GM21528 (cell line): ENCODE measurements around the gene SRP68.

Experiments
- ATAC-seq: cut with Tn5 transposase; IDR thresholded peaks from one replicate; pipeline ENCODE4 v1.9.1; 2021; ENCODE audit warnings: mild to moderate bottlenecking, moderate library complexity; ENCODE audit not compliant: unreplicated experiment, low FRiP score

SRP68 gene

DNA sequence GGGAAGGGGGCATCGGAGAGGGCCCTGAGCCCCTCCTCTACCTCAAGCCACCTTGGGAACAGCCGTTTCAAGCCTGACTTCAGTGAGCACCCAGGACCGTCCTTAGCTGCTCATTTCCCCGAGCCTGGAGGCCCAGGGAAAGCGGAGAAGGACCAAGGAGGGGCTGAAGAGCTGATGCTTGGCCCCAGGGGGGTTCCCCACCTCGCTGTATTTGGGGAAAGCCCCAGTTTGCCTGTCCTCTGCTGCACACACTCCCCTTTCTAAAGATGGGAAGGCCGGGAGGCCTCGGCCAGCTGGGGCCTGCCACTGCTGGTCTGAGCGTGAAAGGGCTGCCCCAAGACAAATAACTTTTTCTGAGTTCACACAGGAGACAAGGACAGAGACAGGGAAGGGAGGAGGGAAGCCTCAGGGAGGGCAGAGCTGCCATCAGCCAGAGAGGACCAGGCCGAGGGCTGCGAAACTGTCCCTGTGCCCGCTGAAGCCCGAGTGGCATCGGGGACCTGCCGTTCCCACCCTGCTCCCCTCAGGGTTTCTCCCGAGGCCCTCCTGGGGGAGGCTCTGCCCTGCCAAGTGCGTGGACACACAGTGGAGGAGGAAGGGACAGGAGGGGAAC is 18.3 kb upstream of the SRP68 start:
- ATAC-seq: no peak

DNA sequence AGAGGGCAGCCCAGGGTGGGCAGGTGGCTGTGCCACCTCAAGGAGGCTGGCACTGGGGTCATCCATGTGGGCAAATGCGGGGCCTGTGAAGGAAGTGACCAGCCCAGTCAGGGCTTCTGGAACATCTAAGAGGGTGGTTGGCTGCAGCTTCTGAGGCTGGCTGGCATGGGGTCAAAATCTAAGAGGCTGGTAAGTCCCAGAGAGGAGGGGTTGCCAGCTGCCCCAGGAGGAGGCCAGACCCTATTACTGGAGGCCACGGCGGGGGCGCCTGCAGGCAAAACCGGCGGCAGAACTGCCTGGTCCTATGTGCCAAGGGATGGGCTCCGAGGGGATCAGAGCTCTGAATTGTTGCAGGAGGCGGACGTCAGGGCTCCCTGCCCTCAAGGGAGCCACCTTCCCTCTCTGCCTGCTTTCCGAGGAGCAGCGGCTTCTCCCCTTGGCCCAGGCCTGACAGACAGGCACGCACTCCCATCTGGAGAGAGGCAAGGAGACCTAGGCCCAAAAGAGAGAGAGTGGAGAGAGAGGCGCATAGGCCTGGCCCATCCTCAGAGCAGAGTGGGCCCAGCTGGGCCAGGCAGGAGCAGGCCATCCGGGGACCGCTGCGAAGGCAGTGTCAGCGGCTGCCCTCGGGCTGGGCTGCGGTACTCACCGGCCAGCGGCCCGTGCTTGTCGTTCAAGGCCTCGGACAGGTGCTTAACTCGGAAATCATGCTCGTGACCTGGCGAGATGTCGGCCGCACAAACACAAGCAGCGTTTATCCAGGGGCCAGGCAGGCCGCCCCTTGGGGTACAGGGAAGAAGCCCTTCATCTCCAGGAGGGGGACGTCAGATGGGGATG is 17.6 kb upstream of the SRP68 start:
- ATAC-seq: no peak

- no peak for ATAC-seq
Measured at GRCh38 chr17:76088868-76089576, 16.7 kb upstream of the SRP68 start.

GRCh38 chr17:76088041-76088867 is 15.9 kb upstream of the SRP68 start:
- no peak for ATAC-seq

- ATAC-seq: no peak
Measured at GRCh38 chr17:76087531-76087930, 15.2 kb upstream of the SRP68 start.

- ATAC-seq: no peak
Measured at GRCh38 chr17:76086384-76086783, 14.1 kb upstream of the SRP68 start.

- ATAC-seq: no peak
Measured at GRCh38 chr17:76085731-76086366, 13.5 kb upstream of the SRP68 start.

- ATAC-seq: no peak
Measured at GRCh38 chr17:76085066-76085730, 12.9 kb upstream of the SRP68 start.

- no peak for ATAC-seq
Measured at GRCh38 chr17:76083536-76084182, 11.3 kb upstream of the SRP68 start.

DNA sequence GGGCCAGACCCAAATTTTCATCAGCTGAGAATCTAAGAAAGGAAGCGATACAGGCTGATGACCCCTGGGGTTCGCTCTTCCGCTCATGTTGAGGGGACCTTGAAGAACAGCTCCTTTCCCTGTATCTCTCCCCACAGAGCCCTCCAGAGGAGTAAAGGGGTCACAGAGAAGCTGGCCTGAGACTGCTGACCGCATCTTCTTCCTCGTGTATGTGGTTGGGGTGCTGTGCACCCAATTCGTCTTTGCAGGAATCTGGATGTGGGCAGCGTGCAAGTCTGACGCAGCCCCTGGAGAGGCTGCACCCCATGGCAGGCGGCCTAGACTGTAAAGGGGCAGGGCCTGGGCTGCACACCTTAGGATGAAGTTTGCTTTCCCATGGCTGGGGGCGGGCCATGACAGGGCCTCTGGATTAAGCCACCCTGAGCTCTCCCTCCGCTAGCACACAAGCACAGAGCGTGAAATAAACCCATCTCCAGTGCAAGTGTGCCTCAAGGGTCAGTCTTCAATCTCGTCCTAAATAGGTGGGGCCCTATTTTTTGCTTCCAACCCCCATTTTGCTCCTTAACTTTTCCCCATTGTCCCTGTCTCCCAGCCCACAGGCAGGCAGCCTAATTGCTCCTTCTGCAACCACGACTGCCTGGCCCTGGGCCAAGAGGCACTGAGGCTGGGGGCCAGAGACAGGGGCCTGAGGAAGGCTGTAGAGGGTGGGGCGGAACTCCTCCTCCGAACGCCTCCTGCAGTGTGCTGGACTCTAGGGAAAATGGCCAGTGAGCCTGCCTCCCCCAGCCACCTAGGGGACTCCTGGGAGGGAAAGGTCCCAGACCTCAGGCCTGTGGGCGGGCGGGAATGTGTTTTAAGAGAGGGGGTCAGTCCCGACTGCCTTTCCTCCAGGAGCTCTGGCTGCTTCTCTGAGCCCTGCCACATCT is 10.3 kb upstream of the SRP68 start:
- ATAC-seq: no peak

DNA sequence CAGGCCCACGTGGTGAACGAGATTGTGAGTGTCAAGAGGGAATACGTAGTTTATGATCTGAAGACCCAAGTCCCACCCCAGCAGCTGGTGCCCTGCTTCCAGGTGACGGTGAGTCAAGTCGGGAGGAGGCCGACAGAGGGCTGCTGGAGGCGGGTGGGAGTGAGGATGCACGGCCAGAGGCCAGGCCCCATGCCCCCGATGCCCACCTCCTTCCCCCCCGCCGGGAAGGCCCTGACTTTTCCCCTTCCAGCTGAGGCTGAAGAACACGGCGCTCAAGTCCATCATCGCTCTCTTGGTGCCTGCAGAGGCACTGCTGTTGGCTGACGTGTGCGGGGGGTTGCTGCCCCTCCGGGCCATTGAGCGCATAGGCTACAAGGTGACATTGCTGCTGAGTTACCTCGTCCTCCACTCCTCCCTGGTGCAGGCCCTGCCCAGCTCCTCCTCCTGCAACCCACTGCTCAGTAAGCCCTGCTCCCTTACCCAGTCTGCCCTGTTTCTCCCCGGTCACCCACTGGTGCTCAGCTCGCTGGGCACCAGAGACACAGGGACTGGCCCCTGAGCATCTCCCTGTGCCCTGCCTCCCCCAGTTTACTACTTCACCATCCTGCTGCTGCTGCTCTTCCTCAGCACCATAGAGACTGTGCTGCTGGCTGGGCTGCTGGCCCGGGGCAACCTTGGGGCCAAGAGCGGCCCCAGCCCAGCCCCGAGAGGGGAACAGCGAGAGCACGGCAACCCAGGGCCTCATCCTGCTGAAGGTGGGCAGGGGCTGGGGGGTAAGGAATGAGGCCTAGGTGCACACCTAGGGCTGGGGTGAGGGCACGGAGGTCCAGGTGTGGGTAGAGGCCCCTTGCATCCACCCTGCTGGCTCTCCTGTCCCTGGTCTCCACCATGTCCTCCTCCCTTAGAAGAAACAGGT is 9.2 kb upstream of the SRP68 start:
- ATAC-seq: no peak

GRCh38 chr17:76080768-76081287 is 8.5 kb upstream of the SRP68 start:
- no peak for ATAC-seq

DNA sequence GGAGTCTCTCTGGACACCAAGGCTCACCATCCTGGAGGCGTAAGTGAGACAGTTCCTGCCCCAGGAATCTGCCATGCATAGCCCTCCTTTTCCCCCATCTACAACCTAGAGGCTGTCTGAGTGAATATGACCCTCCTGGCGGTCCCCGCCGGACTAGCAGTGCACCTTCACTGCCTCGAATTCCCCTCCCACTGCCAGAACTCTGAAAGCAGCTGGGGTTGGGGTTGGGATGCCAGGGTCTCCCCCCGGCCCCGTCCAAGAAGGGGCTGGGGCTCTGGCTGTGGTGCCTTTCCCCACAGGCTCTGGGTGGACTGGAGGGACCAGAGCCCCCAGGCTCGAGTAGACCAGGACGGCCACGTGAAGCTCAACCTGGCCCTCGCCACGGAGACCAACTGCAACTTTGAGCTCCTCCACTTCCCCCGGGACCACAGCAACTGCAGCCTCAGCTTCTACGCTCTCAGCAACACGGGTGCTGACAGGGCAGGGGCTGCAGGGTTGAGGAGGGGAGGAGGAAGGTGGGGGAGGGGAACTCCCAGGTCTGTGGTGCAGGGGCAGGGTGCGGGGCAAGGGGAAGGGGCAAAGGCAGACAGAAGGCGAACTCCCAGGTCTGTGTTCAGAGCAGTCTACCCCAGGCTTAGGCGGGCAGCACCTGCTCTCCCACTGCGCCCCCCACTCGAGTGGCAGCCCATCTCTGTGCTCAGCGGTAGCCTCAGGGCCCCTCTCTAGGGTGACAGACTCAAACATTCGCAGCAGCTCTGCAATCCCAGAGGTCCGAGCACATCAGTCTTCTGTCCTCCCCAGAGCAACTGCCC is 7.8 kb upstream of the SRP68 start:
- no peak for ATAC-seq

DNA sequence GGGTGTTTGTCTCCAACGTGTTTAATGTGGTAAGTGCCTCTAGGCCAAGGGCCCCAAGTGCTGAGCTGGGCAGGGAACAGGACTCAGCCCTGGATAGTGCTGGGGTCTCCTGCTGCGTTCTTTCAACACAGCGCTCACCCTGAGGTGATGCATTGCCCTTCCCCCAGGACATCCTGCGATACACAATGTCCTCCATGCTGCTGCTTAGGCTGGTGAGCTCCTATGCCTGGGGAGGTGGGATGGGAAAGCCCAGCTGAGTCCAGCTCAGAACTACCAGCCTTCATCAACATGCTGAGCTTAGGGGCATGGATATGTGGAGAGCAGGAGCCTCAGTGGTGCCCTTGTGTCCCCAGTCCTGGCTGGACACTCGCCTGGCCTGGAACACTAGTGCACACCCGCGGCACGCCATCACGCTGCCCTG is 7.2 kb upstream of the SRP68 start:
- no peak for ATAC-seq

DNA sequence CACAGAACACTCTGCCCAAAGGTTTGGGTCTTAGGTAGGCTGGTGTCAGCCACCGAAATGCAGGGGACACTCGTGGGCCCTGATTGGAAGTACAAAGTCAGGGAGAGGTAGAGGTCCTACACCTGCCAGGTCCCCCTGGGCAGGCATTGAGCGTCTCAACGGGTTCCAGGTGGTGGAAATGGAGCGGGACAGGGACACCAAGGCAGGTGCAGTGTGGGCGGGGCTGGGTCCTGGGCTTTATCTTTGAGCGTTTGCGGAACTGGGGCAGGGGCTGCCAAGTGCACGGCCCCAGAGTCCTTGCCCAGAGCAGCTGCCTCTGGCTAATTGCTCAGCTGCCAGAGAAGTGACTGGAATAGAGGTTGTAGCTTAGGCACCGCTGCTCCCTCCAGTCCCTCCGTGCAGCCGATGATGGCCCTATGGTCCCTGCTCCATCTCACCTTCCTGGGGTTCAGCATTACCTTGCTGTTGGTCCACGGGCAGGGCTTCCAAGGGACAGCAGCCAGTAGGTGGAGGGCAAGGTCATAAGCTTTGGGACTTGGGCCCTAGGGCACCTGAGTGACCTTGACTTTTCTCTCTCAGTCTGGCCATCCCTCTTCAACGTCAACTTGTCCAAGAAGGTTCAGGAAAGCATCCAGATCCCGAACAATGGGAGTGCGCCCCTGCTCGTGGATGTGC is 6.7 kb upstream of the SRP68 start, which contains the start of gene ZACN:
Gene ZACN, plus strand, starts transcription at position 323 of the 675 bp plus-strand sequence. Its CDS starts 83 bp downstream, at position 406.
- no peak for ATAC-seq
